ENCODE measurements around the gene ABCC3. TPM values are rescaled to one million over a fixed set of nuclear protein-coding genes. Genes with fewer than 3 reads are reported as not detected.

Gene ABCC3
- total and polyA plus RNA-seq, 9 of the 15 experiments (the other 6 are each of a cell fraction or from before 2014, with no cell fraction given) = 0.03 to 1.6 (median 0.42) TPM; not detected in 5

DNA sequence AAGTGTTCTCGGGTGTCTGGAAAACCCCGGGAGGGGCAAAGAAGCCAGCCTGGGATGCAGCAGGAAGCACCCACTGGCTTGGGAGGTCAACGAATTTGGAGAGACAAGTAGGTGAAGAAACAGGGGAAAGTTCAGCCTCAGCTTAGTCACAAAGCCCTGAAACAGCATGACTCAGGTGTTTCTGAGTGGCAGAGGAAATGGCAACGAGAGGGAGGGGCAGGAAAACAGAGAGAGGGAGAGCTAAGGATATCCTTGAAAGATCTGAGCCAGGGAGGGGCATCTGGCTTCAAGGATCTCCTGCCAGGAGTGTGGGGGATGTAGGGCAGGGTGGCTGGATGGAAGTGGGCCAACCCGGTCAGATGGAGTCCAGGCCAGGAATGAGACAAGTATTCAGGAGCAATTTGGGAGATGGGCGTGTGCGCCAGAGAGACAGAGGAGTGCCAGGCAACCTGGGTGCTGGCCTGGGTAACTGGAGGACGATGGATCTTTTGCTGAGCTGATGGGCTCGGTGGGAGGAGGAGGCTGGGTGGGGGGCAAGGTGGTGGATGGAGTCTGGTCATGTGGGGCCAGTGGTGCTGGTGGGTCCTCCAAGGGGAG lies 27.2 kb downstream of the ABCC3 start (continued):
- TF ChIP-seq CEBPB (tag; IDR thresholded peaks at IDR 0.05) (no peak; the same call in 1 of the 2 replicates), KHSRP (IDR thresholded peaks at IDR 0.05) (no peak), ZSCAN29 (IDR thresholded peaks at IDR 0.05) (no peak), THRA (IDR thresholded peaks at IDR 0.05) (no peak), FOXM1 (IDR thresholded peaks at IDR 0.05; ENCODE audit: low read depth) (no peak), FOXM1 (CRISPR knock-in tag; IDR thresholded peaks at IDR 0.05; ENCODE audit: low read depth) (no peak), CHD2 (IDR thresholded peaks at IDR 0.05; ENCODE audit: low read depth, low read length) (no peak), STAT6 (CRISPR knock-in tag; IDR thresholded peaks at IDR 0.05) (0 out of 2 replicates have a peak, but pooled peaks have one; percentile 58), NR3C1 (CRISPR knock-in tag; IDR thresholded peaks at IDR 0.05) (no peak), ATF6 (CRISPR knock-in tag; IDR thresholded peaks at IDR 0.05) (no peak), BCL6 (CRISPR knock-in tag; IDR thresholded peaks at IDR 0.05) (no peak), ZNF407 (IDR thresholded peaks at IDR 0.05; ENCODE audit: low read depth) (no peak), ILF3 (IDR thresholded peaks at IDR 0.05; ENCODE audit: borderline replicate concordance) (no peak)
